Liver (tissue), 9 donors: ENCODE measurements around the gene CD300LG. TPM values are rescaled to one million over a fixed set of nuclear protein-coding genes. Genes with fewer than 3 reads are reported as not detected.

Experiments
- DNase-seq: peaks from one replicate; pipeline ENCODE4 v3.0.0-alpha.2; 2017; ENCODE audit warnings: low spot score
- H3K27ac ChIP-seq, 2 donors: one replicate each; pipeline ENCODE4 v1.7.0; 2013; ENCODE audit warnings: inconsistent platforms in 2 of 2, low read length in 2 of 2, control low read depth in 1 of 2, low read depth in 1 of 2, mild to moderate bottlenecking in 1 of 2
- H3K27me3 ChIP-seq, 4 donors: one replicate each; pipeline versions ENCODE4 v1.6.1 to v1.7.0; 2013; ENCODE audit warnings: low read length in 3 of 4, inconsistent platforms in 1 of 4, mild to moderate bottlenecking in 1 of 4, moderate library complexity in 1 of 4; ENCODE audit not compliant: control insufficient read depth in 4 of 4, insufficient read depth in 4 of 4
- H3K36me3 ChIP-seq, 4 donors: one replicate each; pipeline versions ENCODE4 v1.6.1 to v1.7.0; 2013; ENCODE audit warnings: low read length in 3 of 4, mild to moderate bottlenecking in 3 of 4, low read depth in 1 of 4, moderate library complexity in 1 of 4; ENCODE audit not compliant: control insufficient read depth in 4 of 4, insufficient read depth in 3 of 4
- H3K4me1 ChIP-seq, 4 donors: one replicate each; pipeline versions ENCODE4 v1.6.1 to v1.7.0; 2013; ENCODE audit warnings: low read length in 3 of 4, mild to moderate bottlenecking in 3 of 4, moderate library complexity in 1 of 4; ENCODE audit not compliant: control insufficient read depth in 4 of 4, insufficient read depth in 4 of 4
- H3K4me3 ChIP-seq, 3 donors: one replicate each; pipeline versions ENCODE4 v1.6.1 to v1.7.0; 2013; ENCODE audit warnings: low read length in 3 of 3, control low read depth in 1 of 3, low read depth in 1 of 3, mild to moderate bottlenecking in 1 of 3
- H3K9ac ChIP-seq, 2 donors: one replicate each; pipeline ENCODE4 v1.7.0; 2013; ENCODE audit warnings: low read length in 2 of 2, mild to moderate bottlenecking in 2 of 2, moderate library complexity in 2 of 2, control low read depth in 1 of 2, low read depth in 1 of 2
- H3K9me3 ChIP-seq, 4 donors: one replicate each; pipeline versions ENCODE4 v1.6.1 to v1.7.0; 2013; ENCODE audit warnings: low read length in 3 of 4; ENCODE audit not compliant: control insufficient read depth in 4 of 4
- CTCF ChIP-seq: fragments of 150-350 bp; IDR thresholded peaks from 2 replicates; pipeline ENCODE4 v1.5.1; 2017; ENCODE audit warnings: improper control_type of control experiment, low read depth, low read length; ENCODE audit not compliant: missing input control
- FOXA2 ChIP-seq: IDR thresholded peaks from 2 replicates; pipeline ENCODE4 v1.6.1; 2016; ENCODE audit warnings: antibody characterized with exemption
- GABPA ChIP-seq, 2 donors: IDR thresholded peaks in 1 of 2; conservative IDR thresholded peaks in 1 of 2; 2 replicates each; pipeline ENCODE4 v1.6.1; 2016; ENCODE audit warnings: antibody characterized with exemption in 2 of 2, mild to moderate bottlenecking in 1 of 2, moderate library complexity in 1 of 2
- HNF4A ChIP-seq, 2 donors: conservative IDR thresholded peaks; 2 replicates each; pipeline ENCODE4 v1.6.1; 2016; ENCODE audit warnings: antibody characterized with exemption in 2 of 2, mild to moderate bottlenecking in 2 of 2
- HNF4G ChIP-seq: IDR thresholded peaks from 2 replicates; pipeline ENCODE4 v1.6.1; 2016; ENCODE audit warnings: antibody characterized with exemption
- JUND ChIP-seq, 2 donors: IDR thresholded peaks; 2 replicates each; pipeline ENCODE4 v1.6.1; 2016; ENCODE audit warnings: antibody characterized with exemption in 2 of 2
- NR2F2 ChIP-seq: IDR thresholded peaks from 2 replicates; pipeline ENCODE4 v1.6.1; 2016; ENCODE audit warnings: antibody characterized with exemption
- RXRA ChIP-seq, 2 donors: IDR thresholded peaks; 2 replicates each; pipeline ENCODE4 v1.6.1; 2017 to 2018; ENCODE audit warnings: antibody characterized with exemption in 2 of 2, mild to moderate bottlenecking in 1 of 2
- YY1 ChIP-seq: IDR thresholded peaks from 2 replicates; pipeline ENCODE4 v1.6.1; 2016; ENCODE audit warnings: antibody characterized with exemption, mild to moderate bottlenecking
- ZBTB33 ChIP-seq: IDR thresholded peaks from 2 replicates; pipeline ENCODE4 v1.6.1; 2016; ENCODE audit warnings: antibody characterized with exemption
- WGBS: extraction: QIAGEN DNeasy Blood & Tissue Kit; methylation state at CpG from one replicate; pipeline ENCODE4 v1.1.7; 2013; 5-methylcytosine and 5-hydroxymethylcytosine counted together
- polyA plus RNA-seq, 2 donors: library from polyadenylated mRNA; stranded (reverse) in 1 of 2; unstranded in 1 of 2; fragments of 200-250 nt in 1 of 2; fragments of >200 nt in 1 of 2; fragmentation: Nextera tagmentation in 1 of 2; extraction: Ambion mirVana in 1 of 2; gene quantifications; one replicate each; pipeline versions ENCODE4 v1.2.1 to v1.2.3, GENCODE V29; 2013 to 2015
- total RNA-seq, 2 donors: library from RNA; depleted of rRNA; stranded (reverse); fragments of >200 nt; gene quantifications; one replicate each; pipeline ENCODE4 v1.2.3, GENCODE V29; 2014
- donor health status: healthy.
- donor health status: healthy.
- donor health status: healthy.
- donor health status: healthy.
- donor health status: healthy.

CD300LG gene
- total and polyA plus RNA-seq, 4 donors, result 0.14 to 0.58 (median 0.20) TPM

GRCh38 chr17:43827596-43827995, 19.4 kb upstream of the CD300LG start (continued):
- TF ChIP-seq GABPA (IDR thresholded peaks at IDR 0.05 in 1 of 2, conservative IDR thresholded peaks at IDR 0.05 in 1 of 2) (no peak), NR2F2 (no peak), JUND (IDR thresholded peaks at IDR 0.05) (no peak), CTCF (no peak), HNF4G (no peak), RXRA (IDR thresholded peaks at IDR 0.05) (no peak)

- Histone ChIP-seq H3K9me3 (no peaks in the 10 kb centered on the region), H3K36me3 (no peaks in the 10 kb centered on the region), H3K4me3 (no peak overlapping the region), H3K4me1 (peaks cover 0 to 14% (median 10%) of the 10 kb centered on the region in 4 donors), H3K9ac (no peak overlapping the region), H3K27ac (no peak overlapping the region), H3K27me3 (no peaks in the 10 kb centered on the region)
- no peak for TF ChIP-seq FOXA2
- no peak for TF ChIP-seq HNF4G
- TF ChIP-seq JUND (IDR thresholded peaks at IDR 0.05), result no peak
- no peak for TF ChIP-seq ZBTB33
- 97% methylated on average over 14 of the region's 14 CpGs for WGBS
- DNase-seq, result no peak
These were observed 17.2 kb upstream of the CD300LG start for GRCh38 chr17:43829738-43830137.

GRCh38 chr17:43830510-43831140, 16.4 kb upstream of the CD300LG start:
- peaks cover 0 to 14% (median 10%) of the 10 kb centered on the region in 4 donors for H3K4me1 ChIP-seq
- TF ChIP-seq YY1 (no peak), HNF4A (conservative IDR thresholded peaks at IDR 0.05) (no peak), CTCF (no peak)
- no peak overlapping the region for H3K27ac ChIP-seq
- H3K9me3 ChIP-seq, result no peaks in the 10 kb centered on the region
- no peaks in the 10 kb centered on the region for H3K27me3 ChIP-seq
- H3K36me3 ChIP-seq, result no peaks in the 10 kb centered on the region
- H3K9ac ChIP-seq, result no peak overlapping the region
- no peak overlapping the region for H3K4me3 ChIP-seq
- 91% methylated on average over 7 of the region's 7 CpGs for WGBS
- no peak for DNase-seq
